Embryonic facial prominence (tissue), 1 donor: ENCODE measurements around the gene MRGPRX2.
A peak's percentile ranks its signal among the peaks of the same experiment; 100 is the strongest.

Source experiments
- DNase-seq: peaks from one replicate; pipeline ENCODE4 v3.0.0-alpha.2; 2016; ENCODE audit errors: extremely low spot score

Gene MRGPRX2

GRCh38 chr11:19060629-19061028 is at the start of gene MRGPRX2:
Gene MRGPRX2, minus strand, starts transcription at chr11:19060717. Its CDS starts 4,315 bp downstream, at chr11:19056402.
- DNase-seq = no peak

DNA sequence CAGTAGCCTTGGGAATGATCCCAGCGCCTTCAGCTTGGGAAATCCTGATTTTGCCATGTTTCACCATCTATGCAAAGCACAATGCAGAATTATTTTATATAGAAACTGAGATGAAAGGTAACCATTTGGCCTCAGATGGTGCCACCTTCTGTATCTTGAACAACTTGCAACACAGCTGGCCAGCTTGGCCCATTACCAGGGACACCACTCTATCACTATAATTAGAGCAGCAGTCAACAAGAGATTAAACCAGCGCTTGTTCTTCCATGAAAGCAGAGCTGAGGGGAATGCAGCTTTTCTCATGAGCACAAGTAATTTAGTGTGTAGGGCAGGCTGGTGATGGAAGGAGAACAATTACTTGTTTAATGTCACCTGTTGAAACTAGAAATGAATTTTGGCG is 49.8 kb upstream of the MRGPRX2 start:
- DNase-seq = no peak

DNA sequence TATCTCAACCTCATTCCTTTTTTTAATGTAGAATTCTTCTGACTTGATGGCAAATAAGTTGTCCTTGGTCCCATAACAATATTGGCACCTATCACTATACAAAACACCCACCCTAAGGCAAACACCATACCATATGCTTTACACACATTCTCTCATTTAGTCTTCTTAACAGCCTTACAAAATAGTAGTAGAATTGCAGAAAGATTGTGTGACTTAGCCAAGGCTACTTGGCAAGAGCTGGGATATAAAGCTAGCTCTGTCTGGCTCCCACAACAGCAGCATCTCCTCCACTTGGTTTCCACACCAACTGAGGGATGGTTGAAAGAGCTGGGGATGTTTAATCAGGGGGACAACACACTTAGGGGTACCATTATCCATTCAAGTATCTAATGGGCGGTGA is 46.6 kb upstream of the MRGPRX2 start:
- DNase-seq = no peak

GRCh38 chr11:19105011-19105410 is 44.5 kb upstream of the MRGPRX2 start:
- DNase-seq = no peak

GRCh38 chr11:19102521-19102900 is 42.0 kb upstream of the MRGPRX2 start:
- no peak for DNase-seq

- no peak for DNase-seq
Observed at GRCh38 chr11:19101796-19102520, 41.4 kb upstream of the MRGPRX2 start.

GRCh38 chr11:19100885-19101284 is 40.4 kb upstream of the MRGPRX2 start:
- DNase-seq = no peak

- no peak for DNase-seq
Observed at GRCh38 chr11:19099093-19099492, 38.6 kb upstream of the MRGPRX2 start.

DNA sequence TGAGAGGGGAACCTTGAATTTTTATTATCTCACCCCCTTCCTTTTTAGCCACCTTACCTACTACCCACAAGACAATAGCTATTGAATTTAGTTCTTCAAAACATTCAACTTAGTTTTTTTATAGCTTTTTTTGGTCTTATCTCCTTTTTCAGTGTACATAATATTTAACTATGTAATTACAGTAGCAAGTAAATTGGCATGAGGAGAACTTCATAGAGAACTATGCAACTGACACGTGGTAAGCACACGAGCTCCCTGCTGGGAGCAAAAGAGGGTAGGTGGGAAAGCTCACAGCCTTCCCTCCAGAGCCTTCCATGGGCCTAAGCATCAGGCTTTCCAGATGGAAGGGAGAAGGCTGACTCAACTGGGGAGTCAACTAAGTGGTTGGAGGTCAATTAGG is 34.3 kb upstream of the MRGPRX2 start:
- DNase-seq = no peak

DNA sequence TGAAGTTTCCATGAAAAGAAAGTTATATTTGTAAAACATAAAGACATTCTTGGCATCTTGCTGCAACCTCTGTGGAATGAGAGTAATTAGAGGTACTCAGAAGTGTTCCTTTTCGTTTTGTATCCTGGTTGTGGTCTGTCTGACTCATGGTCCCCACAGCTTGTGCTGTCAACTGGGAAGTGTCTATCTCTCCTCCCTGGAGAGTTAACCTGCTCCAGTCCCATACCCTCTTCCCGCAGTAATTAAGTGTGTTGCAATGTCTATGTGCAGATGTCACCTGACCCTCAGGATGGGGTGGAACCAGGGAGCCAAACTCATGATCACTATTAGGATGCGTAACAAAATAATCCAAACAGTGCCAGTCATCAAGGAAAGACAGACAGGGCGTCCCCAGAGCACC is 33.5 kb upstream of the MRGPRX2 start:
- no peak for DNase-seq

DNA sequence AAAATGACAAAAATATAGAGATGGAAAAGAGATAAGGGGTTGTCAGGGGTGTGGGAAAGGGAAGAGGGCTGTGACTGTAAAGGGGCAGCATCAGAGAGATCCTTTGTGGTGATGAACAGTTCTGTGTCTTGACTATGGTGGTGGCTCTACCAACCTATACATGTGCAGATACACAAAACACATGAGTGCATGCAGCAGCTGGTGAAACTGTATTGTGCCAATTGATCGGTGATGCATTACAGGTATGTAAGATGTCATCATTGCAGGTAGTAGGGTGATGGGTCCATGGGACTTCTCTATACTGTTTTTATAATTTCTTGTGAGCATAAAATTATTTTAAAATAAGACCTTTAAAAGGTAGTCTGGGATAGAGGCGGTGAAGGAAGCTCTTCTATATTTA is 32.3 kb upstream of the MRGPRX2 start:
- no peak for DNase-seq

- no peak for DNase-seq
Observed at GRCh38 chr11:19092342-19092741, 31.8 kb upstream of the MRGPRX2 start.

DNA sequence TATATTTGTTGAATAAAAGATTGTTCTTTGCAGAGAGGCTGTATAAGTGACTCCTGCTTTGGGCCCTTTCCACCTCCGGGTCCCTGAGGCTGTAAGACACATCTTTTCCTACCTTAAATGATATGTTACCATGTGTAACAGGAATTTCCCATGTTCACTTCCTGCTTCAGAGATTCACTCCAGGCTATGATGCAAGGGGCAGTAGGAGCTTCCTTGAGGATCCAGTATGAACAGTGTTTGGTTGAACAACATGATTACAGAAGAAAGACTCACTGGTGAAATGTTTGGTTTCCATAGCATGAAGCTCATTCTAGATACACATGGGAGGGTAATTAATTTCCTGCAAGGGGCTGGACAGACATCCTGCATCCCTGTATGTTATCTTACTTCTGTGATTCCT is 30.8 kb upstream of the MRGPRX2 start:
- no peak for DNase-seq

DNA sequence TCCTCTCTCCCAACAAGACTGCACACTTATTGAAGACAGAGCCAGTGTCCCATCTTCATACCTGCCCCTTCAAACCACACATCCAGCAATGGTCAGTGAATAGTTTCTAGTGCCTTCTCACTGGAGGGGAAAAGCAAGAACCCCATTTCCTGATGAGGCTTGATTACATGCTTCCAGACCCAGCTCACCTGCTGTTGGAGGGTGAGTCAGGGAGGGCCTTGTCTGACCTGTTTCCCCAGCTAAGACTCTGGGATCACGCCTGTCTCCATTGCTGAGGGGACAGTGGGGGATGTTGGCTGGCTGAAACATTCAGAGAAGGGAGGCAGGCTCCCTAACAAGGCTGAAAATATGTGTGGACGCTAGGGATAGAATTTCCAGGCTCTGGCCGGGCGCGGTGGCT is 28.9 kb upstream of the MRGPRX2 start:
- no peak for DNase-seq

DNA sequence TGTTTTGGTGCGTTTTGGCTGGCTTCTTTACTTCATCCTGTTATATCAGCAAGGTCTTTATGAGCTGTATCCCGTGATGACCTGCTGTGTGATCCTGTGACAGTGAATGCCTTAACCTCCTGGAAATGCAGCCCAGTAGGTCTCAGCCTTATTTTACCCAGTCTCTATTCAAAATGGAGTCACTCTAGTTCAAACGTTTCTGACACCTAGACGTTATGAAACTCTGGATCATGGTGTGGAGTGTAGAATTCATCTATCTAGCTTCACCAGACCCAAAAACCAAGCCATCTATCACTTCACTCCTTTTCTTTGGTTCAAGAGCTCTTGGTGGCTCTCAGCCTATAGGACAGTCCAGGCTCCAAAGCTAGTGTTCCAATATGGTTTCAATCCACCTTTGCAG is 28.3 kb upstream of the MRGPRX2 start:
- no peak for DNase-seq

DNA sequence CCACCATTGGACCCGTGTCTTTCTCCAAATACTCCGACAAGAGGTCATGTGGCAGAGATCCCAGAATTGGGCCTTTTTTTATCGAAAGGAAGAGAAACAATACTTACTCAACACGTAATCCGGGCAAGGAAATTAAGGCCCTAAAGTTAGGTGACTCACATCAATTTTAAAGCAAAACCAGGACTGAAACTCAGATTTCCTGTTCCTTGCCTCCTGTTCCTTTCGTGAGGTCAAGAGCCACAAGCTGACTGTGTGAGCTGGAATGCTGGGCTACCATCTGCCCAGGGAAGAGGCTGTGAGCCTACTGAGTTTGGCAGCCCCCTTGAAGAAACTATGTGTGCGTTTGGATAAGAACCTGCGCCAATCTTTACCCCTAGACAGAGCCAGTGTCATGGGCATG is 27.1 kb upstream of the MRGPRX2 start:
- no peak for DNase-seq

DNA sequence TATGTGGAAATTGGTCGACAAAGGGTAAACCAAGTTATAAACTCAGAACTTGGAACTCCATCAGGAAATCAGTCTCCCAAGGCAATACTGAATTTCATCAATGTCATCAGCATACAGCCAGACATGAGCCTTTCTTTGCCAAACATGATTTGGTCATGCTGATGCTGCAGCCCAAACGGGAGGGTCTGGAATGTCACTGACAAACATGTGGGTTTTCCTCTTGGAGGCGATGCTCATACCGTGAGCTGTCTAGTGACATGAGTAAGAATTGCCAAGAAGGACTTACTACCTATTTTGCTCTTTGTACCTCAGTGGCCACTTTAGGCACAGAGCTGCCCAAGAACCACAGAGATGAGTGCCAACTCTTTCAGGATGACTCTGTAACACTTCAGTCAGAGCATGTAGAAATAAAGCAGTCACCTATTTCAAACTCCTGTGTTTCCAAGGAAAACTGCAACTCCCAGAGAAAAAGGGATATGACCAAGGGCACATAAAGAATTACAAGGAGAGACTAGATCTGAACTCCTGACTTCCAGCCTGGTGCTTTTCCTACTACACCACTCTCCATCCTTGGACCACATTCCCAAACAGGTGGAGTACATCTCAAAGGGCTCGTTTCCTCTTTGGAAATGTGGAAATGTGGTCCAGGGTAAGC is 24.3 kb upstream of the MRGPRX2 start:
- no peak for DNase-seq

DNA sequence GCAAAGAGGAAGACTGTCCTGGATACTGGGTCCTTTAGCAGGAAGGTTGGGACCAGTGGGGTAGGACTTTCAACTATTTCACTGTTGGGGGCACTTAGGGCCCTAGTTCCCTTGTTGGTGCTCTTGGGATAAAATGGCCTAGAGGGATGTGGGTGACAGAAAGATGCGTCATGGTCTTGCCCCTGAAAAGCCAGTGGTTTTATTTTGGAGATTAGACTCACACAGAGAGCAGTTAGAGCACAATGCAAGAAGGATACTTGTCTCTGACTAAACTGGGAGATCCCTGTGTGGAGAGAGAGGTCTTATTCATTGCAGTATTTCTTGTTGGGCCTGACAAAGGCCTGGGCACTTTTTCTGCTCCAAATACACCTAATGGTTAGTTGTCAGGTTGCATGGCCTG is 22.6 kb upstream of the MRGPRX2 start:
- DNase-seq = no peak

DNA sequence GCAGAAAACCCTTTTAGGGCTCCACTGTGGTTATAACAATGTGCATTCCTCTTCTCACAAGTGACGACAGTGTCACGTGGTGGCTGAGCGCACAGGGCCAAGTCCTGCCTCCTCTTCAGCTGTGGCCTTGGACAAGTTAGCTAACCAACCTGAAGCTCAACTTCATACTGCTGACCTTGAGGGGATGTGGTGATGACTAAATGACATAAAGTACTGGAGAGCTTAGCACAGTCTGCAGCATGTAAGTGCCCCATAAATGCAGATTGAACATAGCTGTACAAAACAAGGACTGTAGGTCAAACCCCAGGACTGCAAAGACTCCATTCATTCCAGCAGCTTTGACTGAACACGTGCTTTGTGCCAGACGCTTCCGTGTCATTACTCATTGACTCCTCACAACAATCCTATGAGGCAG is 20.1 kb upstream of the MRGPRX2 start:
- DNase-seq = no peak

GRCh38 chr11:19079643-19080440 is 19.3 kb upstream of the MRGPRX2 start:
- DNase-seq = peak; percentile 11

- DNase-seq = no peak
Observed at GRCh38 chr11:19077965-19078364, 17.4 kb upstream of the MRGPRX2 start.

GRCh38 chr11:19076744-19077589 is 16.4 kb upstream of the MRGPRX2 start:
- peak; percentile 11 for DNase-seq
